SK-N-SH (cell line): ENCODE measurements around the gene GPNMB. TPM values are rescaled to one million over a fixed set of nuclear protein-coding genes. Genes with fewer than 3 reads are reported as not detected.

Experiments used
- CTCF ChIA-PET: fragments of 300-600, 350-600 bp; formaldehyde crosslinking; extraction: SDS; loops from one replicate; lab custom pipeline; 2021; lab: Yijun Ruan, JAX
- POLR2A ChIA-PET: fragments of 350-600 bp; sonication (Branson Sonifier 250); formaldehyde crosslinking; extraction: SDS; loops from one replicate; lab custom pipeline; 2020; ENCODE audit warnings: antibody characterized with exemption, inconsistent platforms; lab: Yijun Ruan, JAX
- DNase-seq: peaks from one replicate; pipeline ENCODE4 v3.0.0; 2012
- H2AFZ ChIP-seq: fragments of 200-600 bp; sonication (generic); 2 replicates; pipeline ENCODE4 v1.8.1; 2016; ENCODE audit warnings: antibody characterized with exemption, mild to moderate bottlenecking, low read depth
- H3F3A ChIP-seq: fragments of 200-600 bp; sonication (generic); replicated peaks from 2 replicates; pipeline ENCODE3; 2016; ENCODE audit warnings: antibody characterized with exemption, mild to moderate bottlenecking; ENCODE audit not compliant: insufficient read depth
- H3K27ac ChIP-seq, 2 experiments: fragments of 200-500 bp in 1 of 2; fragments of 200-600 bp in 1 of 2; sonication (Bioruptor generic) in 1 of 2; sonication (generic), shearing (Covaris generic) in 1 of 2; 2 replicates each; pipeline versions ENCODE4 v1.5.1 to v1.6.1; 2014 to 2016; ENCODE audit warnings: low read depth in 2 of 2, inconsistent platforms in 1 of 2, low read length in 1 of 2, mild to moderate bottlenecking in 1 of 2, mixed read lengths in 1 of 2
- H3K27me3 ChIP-seq: fragments of 200-600 bp; sonication (generic), shearing (Covaris generic); 2 replicates; pipeline ENCODE4 v1.6.1; 2016; ENCODE audit warnings: mixed run types; ENCODE audit not compliant: insufficient read depth
- H3K36me3 ChIP-seq, 2 experiments: fragments of 200-500 bp in 1 of 2; fragments of 200-600 bp in 1 of 2; sonication (Bioruptor generic) in 1 of 2; sonication (generic) in 1 of 2; replicated peaks in 1 of 2; 2 replicates each; pipeline versions ENCODE3 to v1.5.1; 2014 to 2016; ENCODE audit warnings: low read length in 1 of 2, mild to moderate bottlenecking in 1 of 2; ENCODE audit not compliant: insufficient read depth in 2 of 2, control insufficient read depth in 1 of 2
- H3K4me1 ChIP-seq, 2 experiments: fragments of 200-500 bp in 1 of 2; fragments of 200-600 bp in 1 of 2; sonication (Bioruptor generic) in 1 of 2; sonication (generic), shearing (Covaris generic) in 1 of 2; 2 replicates each; pipeline versions ENCODE4 v1.5.1 to v1.6.1; 2014 to 2016; ENCODE audit warnings: low read depth in 1 of 2, low read length in 1 of 2, mixed run types in 1 of 2; ENCODE audit not compliant: insufficient read depth in 2 of 2, control insufficient read depth in 1 of 2
- H3K4me2 ChIP-seq: fragments of 200-600 bp; sonication (generic), shearing (Covaris generic); 2 replicates; pipeline ENCODE4 v1.6.1; 2017; ENCODE audit warnings: mixed run types
- H3K4me3 ChIP-seq, 2 experiments: fragments of 200-500 bp in 1 of 2; fragments of 200-600 bp in 1 of 2; sonication (Bioruptor generic) in 1 of 2; sonication (generic), shearing (Covaris generic) in 1 of 2; 2 replicates each; pipeline versions ENCODE4 v1.5.1 to v1.8.1; 2014 to 2016; ENCODE audit warnings: low read depth in 2 of 2, inconsistent platforms in 1 of 2, low read length in 1 of 2, mild to moderate bottlenecking in 1 of 2, mixed read lengths in 1 of 2, moderate library complexity in 1 of 2
- H3K79me2 ChIP-seq: fragments of 200-600 bp; sonication (generic); 2 replicates; pipeline ENCODE4 v1.8.1; 2017; ENCODE audit warnings: mild to moderate bottlenecking; ENCODE audit not compliant: insufficient read depth
- H3K9ac ChIP-seq: fragments of 200-600 bp; sonication (generic); 2 replicates; pipeline ENCODE4 v1.6.1; 2017; ENCODE audit warnings: mixed run types
- H3K9me2 ChIP-seq: fragments of 200-600 bp; sonication (generic); 2 replicates; pipeline ENCODE4 v1.6.1; 2017; ENCODE audit warnings: mixed run types
- H3K9me3 ChIP-seq: fragments of 200-600 bp; sonication (generic); 2 replicates; pipeline ENCODE4 v1.6.1; 2017; ENCODE audit warnings: mixed run types, mild to moderate bottlenecking, moderate library complexity
- H4K20me1 ChIP-seq: fragments of 200-600 bp; sonication (generic); 2 replicates; pipeline ENCODE4 v1.6.1; 2017; ENCODE audit warnings: mild to moderate bottlenecking, mixed run types; ENCODE audit not compliant: insufficient read depth
- ELF1 ChIP-seq: IDR thresholded peaks from 2 replicates; pipeline ENCODE4 v1.4.0; 2012
- EP300 ChIP-seq, 2 experiments: IDR thresholded peaks; 2 replicates each; pipeline versions ENCODE4 v1.4.0 to v1.6.1; 2012; ENCODE audit warnings: borderline replicate concordance in 1 of 2, low read depth in 1 of 2, low read length in 1 of 2
- FOXM1 ChIP-seq: IDR thresholded peaks from 2 replicates; pipeline ENCODE4 v1.4.0; 2012; ENCODE audit warnings: low read depth, mild to moderate bottlenecking
- GABPA ChIP-seq: IDR thresholded peaks from 2 replicates; pipeline ENCODE4 v1.4.0; 2012; ENCODE audit warnings: low read depth, mild to moderate bottlenecking
- GATA2 ChIP-seq: sonication (generic); formaldehyde crosslinking; IDR thresholded peaks from 2 replicates; pipeline ENCODE4 v1.5.0; 2020; ENCODE audit warnings: mild to moderate bottlenecking, missing genetic modification reagents
- MEF2A ChIP-seq: IDR thresholded peaks from 2 replicates; pipeline ENCODE4 v1.4.0; 2012; ENCODE audit warnings: low read depth, borderline replicate concordance
- NFIC ChIP-seq: IDR thresholded peaks from 2 replicates; pipeline ENCODE4 v1.4.0; 2012; ENCODE audit warnings: borderline replicate concordance
- NRF1 ChIP-seq: IDR thresholded peaks from 2 replicates; pipeline ENCODE4 v1.6.1; 2012; ENCODE audit warnings: low read depth, mild to moderate bottlenecking, low read length
- RAD21 ChIP-seq: IDR thresholded peaks from 2 replicates; pipeline ENCODE4 v1.6.1; 2012; ENCODE audit warnings: mild to moderate bottlenecking, low read length
- RFX5 ChIP-seq: IDR thresholded peaks from 2 replicates; pipeline ENCODE4 v1.6.1; 2012; ENCODE audit warnings: mild to moderate bottlenecking, improper control_type of control experiment, low read length
- TAF1 ChIP-seq: IDR thresholded peaks from 2 replicates; pipeline ENCODE4 v1.6.1; 2012; ENCODE audit warnings: low read depth, mild to moderate bottlenecking, low read length, moderate library complexity, borderline replicate concordance
- YY1 ChIP-seq: IDR thresholded peaks from 2 replicates; pipeline ENCODE4 v1.4.0; 2012; ENCODE audit warnings: low read depth, mild to moderate bottlenecking
- WGBS: methylation state at CpG from one replicate; pipeline ENCODE4 v1.1.6; 2017; ENCODE audit warnings: low lambda C conversion rate; 5-methylcytosine and 5-hydroxymethylcytosine counted together
- polyA plus RNA-seq, 3 experiments: library from polyadenylated mRNA; depleted of rRNA; stranded (reverse); fragments of >200 nt; gene quantifications; 2 replicates each; pipeline ENCODE4 v1.2.3, GENCODE V29; 2012
- TF ChIP-seq, protein P1 (sequence below): IDR thresholded peaks from 2 replicates; pipeline ENCODE4 v1.4.0; 2012; ENCODE audit warnings: low read depth, borderline replicate concordance
- TF ChIP-seq, protein P2 (sequence below): IDR thresholded peaks from 2 replicates; pipeline ENCODE4; 2012
- TF ChIP-seq, protein P3 (sequence below): fragments of 150-350 bp; IDR thresholded peaks from 2 replicates; pipeline ENCODE4 v1.6.1; 2016; ENCODE audit warnings: mild to moderate bottlenecking, low read depth, low read length

GPNMB gene
- polyA plus RNA-seq, 1 of the 3 experiments (the other 2 are of a cell fraction), result 13.8 TPM

- Histone ChIP-seq H3K9me3 (no peaks in the 10 kb centered on the region), H3K79me2 (no peaks in the 10 kb centered on the region), H4K20me1 (no peaks in the 10 kb centered on the region), H3K9me2 (no peaks in the 10 kb centered on the region), H3K4me2 (no peak overlapping the region), H3K27me3 (no peaks in the 10 kb centered on the region), H2AFZ (no peak overlapping the region), H3F3A (no peaks in the 10 kb centered on the region), H3K9ac (no peak overlapping the region), H3K4me1 (peaks cover 0 to 8% of the 10 kb centered on the region in 2 experiments; a peak in 1 of 4 replicates), H3K27ac (no peak overlapping the region), H3K36me3 (no peaks in the 10 kb centered on the region), H3K4me3 (no peak overlapping the region)
- CTCF ChIA-PET, result interaction anchor here (0.7 to 1.5 kb wide), 5 partner anchors 10 to 261 kb away, joined by 3 to 5 read pairs (median 5); no protein-coding TSS in a partner anchor
- TF ChIP-seq NFIC, result no peak
- TF ChIP-seq MEF2A, result no peak
- TF ChIP-seq TAF1, result no peak
- no peak for TF ChIP-seq GABPA
- TF ChIP-seq NRF1, result no peak
- no peak for TF ChIP-seq YY1
- TF ChIP-seq, protein P1, sequence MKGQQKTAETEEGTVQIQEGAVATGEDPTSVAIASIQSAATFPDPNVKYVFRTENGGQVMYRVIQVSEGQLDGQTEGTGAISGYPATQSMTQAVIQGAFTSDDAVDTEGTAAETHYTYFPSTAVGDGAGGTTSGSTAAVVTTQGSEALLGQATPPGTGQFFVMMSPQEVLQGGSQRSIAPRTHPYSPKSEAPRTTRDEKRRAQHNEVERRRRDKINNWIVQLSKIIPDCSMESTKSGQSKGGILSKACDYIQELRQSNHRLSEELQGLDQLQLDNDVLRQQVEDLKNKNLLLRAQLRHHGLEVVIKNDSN, result no peak
- no peak for TF ChIP-seq ELF1
- TF ChIP-seq, protein P2, sequence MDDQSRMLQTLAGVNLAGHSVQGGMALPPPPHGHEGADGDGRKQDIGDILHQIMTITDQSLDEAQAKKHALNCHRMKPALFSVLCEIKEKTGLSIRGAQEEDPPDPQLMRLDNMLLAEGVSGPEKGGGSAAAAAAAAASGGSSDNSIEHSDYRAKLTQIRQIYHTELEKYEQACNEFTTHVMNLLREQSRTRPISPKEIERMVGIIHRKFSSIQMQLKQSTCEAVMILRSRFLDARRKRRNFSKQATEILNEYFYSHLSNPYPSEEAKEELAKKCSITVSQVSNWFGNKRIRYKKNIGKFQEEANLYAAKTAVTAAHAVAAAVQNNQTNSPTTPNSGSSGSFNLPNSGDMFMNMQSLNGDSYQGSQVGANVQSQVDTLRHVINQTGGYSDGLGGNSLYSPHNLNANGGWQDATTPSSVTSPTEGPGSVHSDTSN, result no peak
- TF ChIP-seq FOXM1, result no peak
- TF ChIP-seq, protein P3, sequence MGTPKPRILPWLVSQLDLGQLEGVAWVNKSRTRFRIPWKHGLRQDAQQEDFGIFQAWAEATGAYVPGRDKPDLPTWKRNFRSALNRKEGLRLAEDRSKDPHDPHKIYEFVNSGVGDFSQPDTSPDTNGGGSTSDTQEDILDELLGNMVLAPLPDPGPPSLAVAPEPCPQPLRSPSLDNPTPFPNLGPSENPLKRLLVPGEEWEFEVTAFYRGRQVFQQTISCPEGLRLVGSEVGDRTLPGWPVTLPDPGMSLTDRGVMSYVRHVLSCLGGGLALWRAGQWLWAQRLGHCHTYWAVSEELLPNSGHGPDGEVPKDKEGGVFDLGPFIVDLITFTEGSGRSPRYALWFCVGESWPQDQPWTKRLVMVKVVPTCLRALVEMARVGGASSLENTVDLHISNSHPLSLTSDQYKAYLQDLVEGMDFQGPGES, result no peak
- POLR2A ChIA-PET, result no interaction called here
- DNase-seq, result no peak
- 77% methylated on average over 2 of the region's 2 CpGs for WGBS
Measured at GRCh38 chr7:23212395-23212794, 34.2 kb upstream of the GPNMB start.

GRCh38 chr7:23212841-23213240 lies 33.7 kb upstream of the GPNMB start:
- H3K27me3 ChIP-seq, result no peaks in the 10 kb centered on the region
- H3K4me3 ChIP-seq, result no peak overlapping the region
- no peaks in the 10 kb centered on the region for H3K9me2 ChIP-seq
- no peaks in the 10 kb centered on the region for H3K36me3 ChIP-seq
- H3K4me1 ChIP-seq, result peaks cover 0 to 8% of the 10 kb centered on the region in 2 experiments; a peak in 1 of 4 replicates
- H3K9me3 ChIP-seq, result no peaks in the 10 kb centered on the region
- no peak for DNase-seq
- ChIA-PET CTCF (interaction anchor here (0.7 to 1.4 kb wide), 4 partner anchors 10 to 260 kb away, joined by 3 to 5 read pairs (median 4); no protein-coding TSS in a partner anchor), POLR2A (no interaction called here)
- TF ChIP-seq RFX5 (no peak), RAD21 (no peak), NFIC (no peak), GATA2 (CRISPR knock-in tag) (no peak), EP300 (IDR thresholded peaks at IDR 0.05; ENCODE audit: borderline replicate concordance in 1 of 2, low read depth in 1 of 2, low read length in 1 of 2) (no peak), YY1 (no peak)
- WGBS, result 63% methylated on average over 4 of the region's 4 CpGs
- no peak overlapping the region for H3K27ac ChIP-seq
- H3K79me2 ChIP-seq, result no peaks in the 10 kb centered on the region
- H3F3A ChIP-seq, result no peaks in the 10 kb centered on the region
- H3K4me2 ChIP-seq, result no peak overlapping the region
- H3K9ac ChIP-seq, result no peak overlapping the region
- H4K20me1 ChIP-seq, result no peaks in the 10 kb centered on the region
- no peak overlapping the region for H2AFZ ChIP-seq
